BLaER1 (cell line): Measurements from ENCODE around the gene TRAF5.
A peak's percentile ranks its signal among the peaks of the same experiment; 100 is the strongest.
"Not testable (repeated sequence)": the region's sequence is repeated elsewhere in the genome, so short reads cannot be mapped to it uniquely, and the experiment has no call there.

Source experiments
- H3K27ac ChIP-seq: shearing (Covaris generic); formaldehyde crosslinking; 2 replicates; pipeline ENCODE4 v1.8.1; 2022
- H3K27me3 ChIP-seq: shearing (Covaris generic); formaldehyde crosslinking; 2 replicates; pipeline ENCODE4 v1.8.1; 2022
- H3K36me3 ChIP-seq: shearing (Covaris generic); formaldehyde crosslinking; 2 replicates; pipeline ENCODE4 v1.8.1; 2022
- H3K4me1 ChIP-seq: shearing (Covaris generic); formaldehyde crosslinking; 2 replicates; pipeline ENCODE4 v1.8.1; 2022
- H3K4me2 ChIP-seq: shearing (Covaris generic); formaldehyde crosslinking; 2 replicates; pipeline ENCODE4 v1.8.1; 2022
- H3K4me3 ChIP-seq: shearing (Covaris generic); formaldehyde crosslinking; 2 replicates; pipeline ENCODE4 v1.8.1; 2022
- H3K9ac ChIP-seq: shearing (Covaris generic); formaldehyde crosslinking; 2 replicates; pipeline ENCODE4 v1.8.1; 2022
- H3K9me3 ChIP-seq: shearing (Covaris generic); formaldehyde crosslinking; 2 replicates; pipeline ENCODE4 v1.8.1; 2022
- H4K20me1 ChIP-seq: shearing (Covaris generic); formaldehyde crosslinking; 2 replicates; pipeline ENCODE4 v1.8.1; 2022
- Cebpa-rat ChIP-seq: shearing (Covaris generic); IDR thresholded peaks from 2 replicates; pipeline ENCODE4 v1.8.1; 2022

TRAF5 gene

GRCh38 chr1:211305044-211305443 lies 21.6 kb upstream of the TRAF5 start:
- no peaks in the 10 kb centered on the region for H3K27me3 ChIP-seq
- H3K4me1 ChIP-seq = no peaks in the 10 kb centered on the region
- no peak overlapping the region for H3K4me3 ChIP-seq
- no peaks in the 10 kb centered on the region for H3K9me3 ChIP-seq
- peaks cover 50% of the 10 kb centered on the region for H3K36me3 ChIP-seq
- H3K4me2 ChIP-seq = no peak overlapping the region
- no peak overlapping the region for H3K27ac ChIP-seq
- TF ChIP-seq Cebpa-rat = no peak
- no peak overlapping the region for H3K9ac ChIP-seq
- H4K20me1 ChIP-seq = no peaks in the 10 kb centered on the region; the same call in 1 of the 2 replicates

GRCh38 chr1:211309617-211310016 lies 17.0 kb upstream of the TRAF5 start:
- Histone ChIP-seq H3K4me2 (no peak overlapping the region), H3K36me3 (peaks cover 39% of the 10 kb centered on the region)

GRCh38 chr1:211313392-211313791 lies 13.2 kb upstream of the TRAF5 start:
- no peaks in the 10 kb centered on the region for H3K4me1 ChIP-seq
- no peak overlapping the region for H3K27ac ChIP-seq
- TF ChIP-seq Cebpa-rat = no peak
- H3K9ac ChIP-seq = no peak overlapping the region
- peaks cover 50% of the 10 kb centered on the region for H3K36me3 ChIP-seq
- H3K4me3 ChIP-seq = no peak overlapping the region
- no peaks in the 10 kb centered on the region for H3K27me3 ChIP-seq
- no peaks in the 10 kb centered on the region for H4K20me1 ChIP-seq
- no peaks in the 10 kb centered on the region for H3K9me3 ChIP-seq
- H3K4me2 ChIP-seq = no peak overlapping the region

More at GRCh38 chr1:211309617-211310016, 17.0 kb upstream of the TRAF5 start:
- no peaks in the 10 kb centered on the region for H3K4me1 ChIP-seq
- no peaks in the 10 kb centered on the region for H3K9me3 ChIP-seq
- H4K20me1 ChIP-seq = no peaks in the 10 kb centered on the region; the same call in 1 of the 2 replicates
- no peak overlapping the region for H3K9ac ChIP-seq
- no peaks in the 10 kb centered on the region for H3K27me3 ChIP-seq
- H3K27ac ChIP-seq = no peak overlapping the region
- H3K4me3 ChIP-seq = no peak overlapping the region
- no peak for TF ChIP-seq Cebpa-rat

GRCh38 chr1:211318576-211319280 lies 7.9 kb upstream of the TRAF5 start:
- H4K20me1 ChIP-seq = no peaks in the 10 kb centered on the region
- peaks cover 23% of the 10 kb centered on the region for H3K36me3 ChIP-seq
- no peak overlapping the region for H3K9ac ChIP-seq
- H3K4me3 ChIP-seq = no peak overlapping the region
- no peaks in the 10 kb centered on the region for H3K9me3 ChIP-seq
- H3K27ac ChIP-seq = no peak overlapping the region
- no peaks in the 10 kb centered on the region for H3K4me1 ChIP-seq
- H3K27me3 ChIP-seq = no peaks in the 10 kb centered on the region
- no peak for TF ChIP-seq Cebpa-rat
- no peak overlapping the region for H3K4me2 ChIP-seq

GRCh38 chr1:211319892-211320291 lies 6.7 kb upstream of the TRAF5 start:
- no peak overlapping the region for H3K9ac ChIP-seq
- H3K27ac ChIP-seq = no peak overlapping the region
- H4K20me1 ChIP-seq = no peaks in the 10 kb centered on the region
- no peaks in the 10 kb centered on the region for H3K9me3 ChIP-seq
- H3K27me3 ChIP-seq = no peaks in the 10 kb centered on the region
- no peaks in the 10 kb centered on the region for H3K4me1 ChIP-seq
- TF ChIP-seq Cebpa-rat = no peak
- H3K4me3 ChIP-seq = no peak overlapping the region
- H3K36me3 ChIP-seq = peaks cover 15% of the 10 kb centered on the region; the same call in 1 of the 2 replicates
- no peak overlapping the region for H3K4me2 ChIP-seq

- H3K36me3 ChIP-seq = peaks cover 7% of the 10 kb centered on the region; the same call in 1 of the 2 replicates
- TF ChIP-seq Cebpa-rat = no peak
- H3K4me1 ChIP-seq = peaks cover 3% of the 10 kb centered on the region
- H3K9ac ChIP-seq = no peak overlapping the region
- H3K4me3 ChIP-seq = no peak overlapping the region
- no peaks in the 10 kb centered on the region for H4K20me1 ChIP-seq
- no peaks in the 10 kb centered on the region for H3K27me3 ChIP-seq
- H3K27ac ChIP-seq = no peak overlapping the region
- H3K9me3 ChIP-seq = no peaks in the 10 kb centered on the region
- H3K4me2 ChIP-seq = no peak overlapping the region
Observed at GRCh38 chr1:211320980-211321379, 5.7 kb upstream of the TRAF5 start.

GRCh38 chr1:211321646-211322045 lies 5.0 kb upstream of the TRAF5 start:
- not testable (repeated sequence) for H3K9ac ChIP-seq, H3K27me3 ChIP-seq, H4K20me1 ChIP-seq, H3K4me1 ChIP-seq, H3K4me3 ChIP-seq, H3K36me3 ChIP-seq, H3K9me3 ChIP-seq, H3K4me2 ChIP-seq, H3K27ac ChIP-seq

GRCh38 chr1:211323156-211324063 lies 3.2 kb upstream of the TRAF5 start:
- no peak overlapping the region for H3K4me2 ChIP-seq
- TF ChIP-seq Cebpa-rat = no peak
- no peaks in the 10 kb centered on the region for H3K36me3 ChIP-seq
- no peaks in the 10 kb centered on the region for H3K27me3 ChIP-seq
- no peak overlapping the region for H3K4me3 ChIP-seq
- no peak overlapping the region for H3K27ac ChIP-seq
- H3K9me3 ChIP-seq = no peaks in the 10 kb centered on the region
- H3K4me1 ChIP-seq = peaks cover 19% of the 10 kb centered on the region
- no peak overlapping the region for H3K9ac ChIP-seq
- peaks cover 8% of the 10 kb centered on the region for H4K20me1 ChIP-seq

GRCh38 chr1:211324992-211325775 lies 1.4 kb upstream of the TRAF5 start:
- Histone ChIP-seq H4K20me1 (peaks cover 26% of the 10 kb centered on the region), H3K4me3 (no peak overlapping the region), H3K9me3 (no peaks in the 10 kb centered on the region), H3K27me3 (no peaks in the 10 kb centered on the region), H3K36me3 (no peaks in the 10 kb centered on the region), H3K9ac (no peak overlapping the region), H3K4me2 (no peak overlapping the region), H3K4me1 (peaks cover 37% of the 10 kb centered on the region), H3K27ac (no peak overlapping the region)
- TF ChIP-seq Cebpa-rat = no peak

GRCh38 chr1:211326140-211326527 lies 499 bp upstream of the TRAF5 start:
- Histone ChIP-seq H3K4me1 (peaks cover 41% of the 10 kb centered on the region), H3K36me3 (no peaks in the 10 kb centered on the region), H3K27me3 (no peaks in the 10 kb centered on the region), H3K4me2 (peak overlapping the region; percentile 97), H3K27ac (peak overlapping the region; percentile 86), H3K4me3 (peak overlapping the region; percentile 82), H4K20me1 (peaks cover 36% of the 10 kb centered on the region), H3K9ac (peak overlapping the region; percentile 86), H3K9me3 (no peaks in the 10 kb centered on the region)
- no peak for TF ChIP-seq Cebpa-rat
